Measurements from ENCODE around the gene LMAN1L.

GRCh38 chr15:74843445-74843828, 30.8 kb downstream of the LMAN1L start:
- TF ChIP-seq CTCF (IDR thresholded peaks at IDR 0.05) (no peak), POLR2A (IDR thresholded peaks at IDR 0.05) (no peak)
